Renal cortical epithelial cell (primary cell): ENCODE data around the gene LIMS2. TPM values are rescaled to one million over a fixed set of nuclear protein-coding genes. Genes with fewer than 3 reads are reported as not detected.

Source experiments
- DNase-seq: peaks from one replicate; pipeline ENCODE4 v3.0.0-alpha.2; 2011; ENCODE audit warnings: low read depth
- total RNA-seq: library from RNA; depleted of rRNA; stranded (reverse); fragments of >200 nt; gene quantifications from 2 replicates; pipeline ENCODE4 v1.2.3, GENCODE V29; 2014

LIMS2 gene
- total RNA-seq, 1 donor from 2014 or later = 3.7 TPM

GRCh38 chr2:127658641-127659407 lies 16.5 kb downstream of the LIMS2 start:
- DNase-seq = no peak

DNA sequence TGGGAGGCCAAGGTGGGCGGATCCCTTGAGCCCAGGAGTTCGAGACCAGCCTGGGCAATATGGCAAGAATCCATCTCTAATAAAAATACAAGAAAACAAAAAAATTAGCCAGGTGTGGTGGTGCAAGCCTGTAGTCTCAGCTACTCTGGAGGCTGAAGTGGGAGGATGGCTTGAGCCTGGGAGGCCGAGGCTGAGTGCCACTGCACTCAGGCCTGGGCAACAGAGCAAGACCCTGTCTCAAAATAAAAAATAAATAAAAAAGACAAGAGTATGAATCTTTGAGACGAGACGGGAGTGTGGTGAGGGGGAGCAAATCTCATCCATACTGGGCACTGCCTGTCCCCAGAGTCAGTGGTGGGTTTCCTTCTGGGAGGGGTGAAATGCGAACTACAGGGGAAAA lies 17.2 kb downstream of the LIMS2 start:
- no peak for DNase-seq

GRCh38 chr2:127657232-127657595 lies 18.1 kb downstream of the LIMS2 start:
- no peak for DNase-seq

DNA sequence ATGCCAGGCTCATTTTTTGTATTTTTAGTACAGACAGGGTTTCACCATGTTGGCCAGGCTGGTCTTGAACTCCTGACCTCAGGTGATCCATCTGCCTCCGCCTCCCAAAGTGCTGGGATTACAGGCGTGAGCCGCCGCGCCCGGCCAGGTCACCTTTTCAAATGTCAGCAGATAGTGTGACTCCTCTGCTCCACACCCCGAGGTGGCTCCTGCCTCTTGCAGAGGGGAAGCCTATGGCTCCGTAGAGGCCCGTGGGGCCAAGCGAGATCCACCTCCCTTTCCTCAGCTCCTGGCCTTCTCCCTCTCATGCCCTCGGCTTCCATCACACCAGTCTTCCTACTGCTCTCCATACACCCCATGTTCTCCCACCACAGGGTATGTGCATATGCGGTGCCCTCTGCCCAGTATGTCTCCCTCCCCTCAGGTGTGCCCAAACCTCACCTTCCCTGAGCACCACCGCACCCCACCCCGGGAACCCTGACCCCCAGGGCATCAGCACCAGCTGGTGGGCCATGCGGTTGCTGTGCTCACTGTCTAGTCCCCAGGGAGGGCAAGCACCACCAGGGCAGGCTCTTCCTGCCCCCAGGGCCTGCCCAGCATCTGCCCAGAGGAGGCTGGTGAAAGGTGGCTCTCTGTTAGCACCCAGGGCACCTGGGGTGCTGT lies 18.6 kb downstream of the LIMS2 start:
- DNase-seq = no peak

- DNase-seq = no peak
Measured at GRCh38 chr2:127655209-127656073, 19.9 kb downstream of the LIMS2 start.

GRCh38 chr2:127654838-127655175 lies 20.5 kb downstream of the LIMS2 start:
- no peak for DNase-seq

GRCh38 chr2:127654084-127654837 lies 21.1 kb downstream of the LIMS2 start:
- no peak for DNase-seq

DNA sequence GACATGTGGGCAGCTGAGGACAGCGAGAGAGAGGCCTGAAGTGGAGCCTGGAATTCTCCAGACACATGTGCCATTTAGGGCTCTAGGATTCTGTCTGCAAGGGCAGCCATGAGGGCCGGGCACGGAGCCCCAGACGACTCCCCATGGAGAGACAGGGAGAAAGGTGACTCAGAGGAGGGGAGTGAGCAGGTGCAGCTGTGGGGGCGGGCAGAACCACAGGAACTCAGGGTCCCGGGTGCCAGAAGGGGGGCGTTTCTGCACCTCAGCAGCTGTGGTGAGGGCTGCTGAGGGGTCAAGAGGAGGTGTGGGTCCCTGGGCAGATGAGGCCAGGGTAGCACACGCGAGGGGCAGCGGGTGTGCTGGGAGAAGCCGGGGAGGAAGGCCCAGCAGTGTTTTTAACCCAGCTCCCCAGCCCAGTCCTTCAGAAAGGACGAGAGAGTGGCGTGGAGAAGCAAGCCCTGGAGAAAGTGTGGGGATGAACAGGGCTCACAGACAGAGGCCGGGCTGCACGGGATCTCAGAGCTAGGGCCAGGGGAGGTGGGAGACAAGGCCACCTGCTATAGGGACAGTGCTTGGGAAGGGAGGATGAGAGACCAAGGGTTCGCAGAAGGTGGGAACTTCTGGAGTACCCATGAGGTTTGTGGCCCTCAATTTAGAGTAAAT lies 21.8 kb downstream of the LIMS2 start:
- no peak for DNase-seq

GRCh38 chr2:127652786-127653357 lies 22.5 kb downstream of the LIMS2 start:
- no peak for DNase-seq

GRCh38 chr2:127651971-127652550 lies 23.3 kb downstream of the LIMS2 start:
- no peak for DNase-seq

GRCh38 chr2:127651381-127651809 lies 23.9 kb downstream of the LIMS2 start:
- DNase-seq = no peak

DNA sequence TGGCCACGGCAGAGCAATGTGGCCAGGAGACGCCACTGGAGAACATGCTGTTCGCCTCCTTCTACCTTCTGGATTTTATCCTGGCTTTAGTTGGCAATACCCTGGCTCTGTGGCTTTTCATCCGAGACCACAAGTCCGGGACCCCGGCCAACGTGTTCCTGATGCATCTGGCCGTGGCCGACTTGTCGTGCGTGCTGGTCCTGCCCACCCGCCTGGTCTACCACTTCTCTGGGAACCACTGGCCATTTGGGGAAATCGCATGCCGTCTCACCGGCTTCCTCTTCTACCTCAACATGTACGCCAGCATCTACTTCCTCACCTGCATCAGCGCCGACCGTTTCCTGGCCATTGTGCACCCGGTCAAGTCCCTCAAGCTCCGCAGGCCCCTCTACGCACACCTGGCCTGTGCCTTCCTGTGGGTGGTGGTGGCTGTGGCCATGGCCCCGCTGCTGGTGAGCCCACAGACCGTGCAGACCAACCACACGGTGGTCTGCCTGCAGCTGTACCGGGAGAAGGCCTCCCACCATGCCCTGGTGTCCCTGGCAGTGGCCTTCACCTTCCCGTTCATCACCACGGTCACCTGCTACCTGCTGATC lies 24.4 kb downstream of the LIMS2 start:
- no peak for DNase-seq

DNA sequence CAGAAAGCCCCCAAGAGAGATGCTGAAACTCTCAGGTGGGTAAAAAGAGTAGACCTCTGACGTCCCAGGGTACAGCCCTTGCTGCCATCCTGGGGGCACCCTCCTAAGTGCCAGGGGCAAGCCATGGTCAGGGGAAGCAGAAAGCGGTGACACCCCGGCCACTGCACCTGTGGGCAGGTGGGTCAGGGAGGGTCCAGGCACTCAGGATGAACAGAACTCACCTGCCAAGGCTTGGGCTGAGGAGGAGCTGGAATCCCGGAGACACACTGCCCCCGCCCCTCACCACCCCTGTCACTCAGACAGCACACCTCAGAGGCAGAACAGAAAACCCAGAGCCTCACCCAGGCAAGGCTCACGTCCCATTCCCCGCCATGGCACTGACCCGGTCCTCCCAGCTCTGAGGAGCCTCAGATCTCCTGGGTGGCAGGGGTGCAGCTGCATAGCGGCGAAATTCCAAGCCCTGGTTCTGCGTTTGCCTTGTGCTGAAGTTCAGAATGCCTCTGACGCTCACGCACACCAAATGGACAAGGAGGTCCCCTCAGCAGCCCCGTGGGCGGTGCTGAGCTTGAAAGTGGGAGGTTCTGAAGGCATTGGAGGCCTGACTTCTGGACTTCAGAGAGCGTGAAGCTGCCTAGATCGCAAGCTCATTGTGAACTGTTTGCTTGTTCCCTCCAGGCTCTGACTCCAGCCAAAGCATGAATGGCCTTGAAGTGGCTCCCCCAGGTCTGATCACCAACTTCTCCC lies 25.1 kb downstream of the LIMS2 start:
- no peak for DNase-seq

- DNase-seq = peak; percentile 55
Measured at GRCh38 chr2:127649684-127650040, 25.7 kb downstream of the LIMS2 start.

DNA sequence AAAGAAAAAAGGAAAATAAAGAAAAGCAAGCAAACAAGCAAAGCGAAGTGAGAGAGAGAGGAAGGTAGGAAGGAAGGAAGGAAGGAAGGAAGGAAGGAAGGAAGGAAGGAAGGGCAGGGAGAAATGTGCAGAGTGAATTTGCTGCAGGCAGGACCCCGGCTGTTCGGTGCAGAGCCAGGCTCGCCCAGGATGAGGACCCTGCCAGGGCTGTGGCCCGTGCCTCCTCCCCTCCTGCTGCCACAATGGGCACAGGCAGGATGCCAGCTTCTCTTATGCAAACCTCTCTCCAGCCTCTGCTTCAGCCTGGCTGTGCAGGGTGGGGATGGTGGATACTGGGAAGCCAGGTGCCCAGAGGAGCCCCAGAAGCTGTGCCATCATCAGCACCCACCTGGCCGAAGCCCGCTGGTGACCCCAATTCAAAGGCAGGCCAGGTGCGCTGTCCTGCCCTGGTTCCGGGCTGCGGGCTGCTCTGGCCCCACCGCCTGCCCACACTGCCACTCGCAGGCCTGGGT lies 26.2 kb downstream of the LIMS2 start:
- no peak for DNase-seq

GRCh38 chr2:127648321-127648720 lies 27.0 kb downstream of the LIMS2 start:
- DNase-seq = no peak

- DNase-seq = peak; percentile 27
Measured at GRCh38 chr2:127647242-127648190, 27.8 kb downstream of the LIMS2 start.
